Left renal pelvis (tissue), 4 donors: ENCODE data around the gene EHMT1. TPM values are rescaled to one million over a fixed set of nuclear protein-coding genes. Genes with fewer than 3 reads are reported as not detected.
"Not testable (repeated sequence)": the region's sequence is repeated elsewhere in the genome, so short reads cannot be mapped to it uniquely, and the experiment has no call there.

ENCODE experiments used
- DNase-seq, 4 donors: peaks; one replicate each; pipeline ENCODE4 v3.0.0-alpha.2; 2013; ENCODE audit warnings: low read depth in 4 of 4, low spot score in 3 of 4
- polyA plus RNA-seq, 4 donors: library from polyadenylated mRNA; unstranded; fragments of 120-200 nt; gene quantifications; one replicate each; pipeline ENCODE4 v1.2.1, GENCODE V29; 2013; ENCODE audit not compliant: insufficient read length in 4 of 4

The EHMT1 gene
- polyA plus RNA-seq, 4 donors, result 61.2 to 81.3 (median 72.9) TPM

DNA sequence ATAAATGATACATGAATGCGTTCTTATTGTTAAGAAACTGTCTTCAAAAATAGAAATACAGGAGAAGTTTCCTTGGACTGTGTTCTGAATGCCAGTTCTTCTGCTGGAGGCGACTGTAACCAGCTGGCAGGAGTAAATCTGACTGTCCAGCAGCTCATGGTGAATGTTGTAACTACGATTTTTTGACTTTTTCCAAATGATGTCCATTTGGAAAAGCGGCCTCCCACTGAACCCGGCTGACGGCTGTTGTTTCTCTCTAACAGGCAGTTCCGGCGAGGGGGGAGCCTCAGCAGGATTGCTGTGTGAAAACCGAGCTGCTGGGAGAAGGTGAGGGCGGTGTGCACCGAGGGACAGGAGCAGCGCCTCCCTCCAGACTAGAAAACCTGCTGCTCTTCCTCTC lies 91.9 kb downstream of the EHMT1 start:
- DNase-seq, result peak in 3 of 4 donors; percentile 33 to 44 (median 39)

DNA sequence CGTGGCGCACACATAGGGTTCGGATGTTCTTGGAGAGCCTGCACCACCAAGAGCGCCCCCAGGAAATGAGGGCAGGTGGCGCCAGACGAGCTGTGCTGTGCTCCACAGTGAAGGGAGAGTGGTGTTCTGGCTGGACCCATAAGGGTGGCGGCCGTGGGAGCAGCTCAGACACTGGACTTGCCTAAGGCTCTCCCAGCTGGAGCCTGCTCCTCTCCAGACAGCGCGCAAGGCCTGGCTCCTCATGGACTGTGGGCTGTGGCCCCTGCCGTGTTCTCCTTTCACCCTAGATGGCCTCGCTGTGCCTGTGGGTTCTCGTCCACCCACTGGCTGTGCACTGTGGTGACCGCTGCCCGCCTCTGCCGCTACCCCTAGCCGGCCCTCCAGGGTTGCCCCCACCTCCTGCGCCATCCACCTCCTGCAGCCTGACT lies 92.9 kb downstream of the EHMT1 start:
- no peak for DNase-seq

DNA sequence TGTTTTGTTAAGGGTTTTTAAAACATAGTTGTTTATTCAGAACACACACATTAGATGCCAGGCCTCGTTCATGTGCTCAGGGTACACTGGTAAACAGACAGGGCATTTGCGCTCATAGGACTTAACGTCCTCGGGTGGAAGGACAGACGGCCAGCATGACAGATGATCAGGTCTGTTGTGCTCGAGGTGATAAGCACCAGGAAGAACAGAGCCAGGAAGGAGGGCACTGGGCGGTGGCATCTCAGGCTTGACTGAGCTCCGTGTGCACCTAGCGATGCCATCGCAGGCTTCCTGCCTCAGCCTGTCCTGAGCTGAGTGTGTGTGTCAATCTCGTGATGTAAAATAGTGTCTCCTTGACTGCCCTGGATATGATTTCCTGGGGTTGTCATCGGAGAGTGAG lies 96.5 kb downstream of the EHMT1 start:
- DNase-seq, result no peak

DNA sequence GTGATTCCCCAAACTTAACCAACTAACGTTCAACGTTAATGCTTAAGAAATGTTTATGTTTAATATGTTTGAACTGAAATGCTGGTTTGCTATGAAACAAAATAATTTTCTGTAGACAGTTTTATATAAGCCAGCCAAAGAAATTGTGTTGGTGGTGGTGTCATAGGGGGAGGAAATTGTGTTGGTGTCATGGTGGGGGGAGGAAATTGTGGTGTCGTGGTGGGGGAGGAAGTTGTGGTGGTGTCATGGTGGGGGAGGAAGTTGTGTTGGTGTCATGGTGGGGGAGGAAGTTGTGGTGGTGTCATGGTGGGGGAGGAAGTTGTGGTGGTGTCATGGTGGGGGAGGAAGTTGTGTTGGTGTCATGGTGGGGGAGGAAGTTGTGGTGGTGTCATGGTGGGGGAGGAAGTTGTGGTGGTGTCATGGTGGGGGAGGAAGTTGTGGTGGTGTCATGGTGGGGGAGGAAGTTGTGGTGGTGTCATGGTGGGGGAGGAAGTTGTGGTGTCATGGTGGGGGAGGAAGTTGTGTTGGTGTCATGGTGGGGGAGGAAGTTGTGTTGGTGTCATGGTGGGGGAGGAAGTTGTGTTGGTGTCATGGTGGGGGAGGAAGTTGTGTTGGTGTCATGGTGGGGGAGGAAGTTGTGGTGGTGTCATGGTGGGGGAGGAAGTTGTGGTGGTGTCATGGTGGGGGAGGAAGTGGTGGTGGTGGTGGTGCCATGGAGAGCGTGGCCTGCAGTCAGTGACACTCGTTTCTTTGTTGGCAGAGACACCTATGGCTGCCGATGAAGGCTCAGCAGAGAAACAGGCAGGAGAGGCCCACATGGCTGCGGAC lies 97.3 kb downstream of the EHMT1 start:
- not testable (repeated sequence) for DNase-seq

DNA sequence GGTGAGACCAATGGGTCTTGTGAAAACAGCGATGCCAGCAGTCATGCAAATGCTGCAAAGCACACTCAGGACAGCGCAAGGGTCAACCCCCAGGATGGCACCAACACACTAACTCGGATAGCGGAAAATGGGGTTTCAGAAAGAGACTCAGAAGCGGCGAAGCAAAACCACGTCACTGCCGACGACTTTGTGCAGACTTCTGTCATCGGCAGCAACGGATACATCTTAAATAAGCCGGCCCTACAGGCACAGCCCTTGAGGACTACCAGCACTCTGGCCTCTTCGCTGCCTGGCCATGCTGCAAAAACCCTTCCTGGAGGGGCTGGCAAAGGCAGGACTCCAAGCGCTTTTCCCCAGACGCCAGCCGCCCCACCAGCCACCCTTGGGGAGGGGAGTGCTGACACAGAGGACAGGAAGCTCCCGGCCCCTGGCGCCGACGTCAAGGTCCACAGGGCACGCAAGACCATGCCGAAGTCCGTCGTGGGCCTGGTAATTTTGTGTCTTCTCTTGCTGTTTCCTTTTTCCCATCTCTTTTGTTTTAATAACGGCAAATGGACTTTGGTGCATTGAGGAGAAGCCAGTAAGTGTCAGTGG lies 98.0 kb downstream of the EHMT1 start:
- DNase-seq, result no peak

DNA sequence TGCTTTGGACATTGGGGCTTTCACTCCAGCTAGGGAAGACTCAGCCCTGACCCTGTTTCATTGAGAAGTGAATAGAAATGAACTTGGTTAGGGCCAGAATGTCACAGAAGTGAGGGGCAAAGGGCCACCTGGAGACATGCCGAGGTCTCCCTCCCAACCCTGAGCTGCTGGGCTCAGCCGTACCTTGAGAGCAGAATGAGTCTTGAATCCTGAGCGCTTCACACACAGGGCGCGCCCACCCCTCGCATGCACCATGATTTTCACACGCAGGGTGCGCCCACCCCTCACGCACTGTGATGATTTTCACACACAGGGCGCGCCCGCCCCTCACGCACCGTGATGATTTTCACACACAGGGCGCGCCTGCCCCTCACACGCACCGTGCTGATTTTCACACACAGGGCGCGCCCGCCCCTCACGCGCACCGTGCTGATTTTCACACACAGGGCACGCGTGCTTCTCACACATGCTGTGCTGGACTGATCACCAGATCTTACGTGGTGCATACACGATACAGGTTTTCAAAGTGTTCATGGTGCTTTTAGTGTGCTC lies 99.0 kb downstream of the EHMT1 start:
- no peak for DNase-seq

DNA sequence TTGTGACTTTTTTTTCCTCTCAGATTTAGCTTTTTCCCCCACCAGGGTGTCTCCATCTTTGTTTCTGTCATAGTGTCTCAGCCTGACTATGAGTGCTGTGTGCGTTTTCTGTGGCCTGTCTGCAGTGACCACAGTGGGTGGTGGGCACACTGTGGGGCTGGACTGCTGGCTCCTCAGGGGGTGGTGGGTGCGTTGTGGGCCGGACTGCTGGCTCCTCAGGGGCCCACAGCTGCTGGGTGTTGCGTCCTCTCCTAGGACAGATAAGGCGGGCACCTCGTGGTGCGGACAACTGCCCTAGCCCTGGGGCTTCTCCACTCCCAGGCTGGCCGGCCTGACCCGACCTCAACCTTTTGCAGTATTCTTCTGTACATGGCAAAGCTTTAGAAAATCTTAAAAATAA lies 100.4 kb downstream of the EHMT1 start:
- DNase-seq, result no peak

DNA sequence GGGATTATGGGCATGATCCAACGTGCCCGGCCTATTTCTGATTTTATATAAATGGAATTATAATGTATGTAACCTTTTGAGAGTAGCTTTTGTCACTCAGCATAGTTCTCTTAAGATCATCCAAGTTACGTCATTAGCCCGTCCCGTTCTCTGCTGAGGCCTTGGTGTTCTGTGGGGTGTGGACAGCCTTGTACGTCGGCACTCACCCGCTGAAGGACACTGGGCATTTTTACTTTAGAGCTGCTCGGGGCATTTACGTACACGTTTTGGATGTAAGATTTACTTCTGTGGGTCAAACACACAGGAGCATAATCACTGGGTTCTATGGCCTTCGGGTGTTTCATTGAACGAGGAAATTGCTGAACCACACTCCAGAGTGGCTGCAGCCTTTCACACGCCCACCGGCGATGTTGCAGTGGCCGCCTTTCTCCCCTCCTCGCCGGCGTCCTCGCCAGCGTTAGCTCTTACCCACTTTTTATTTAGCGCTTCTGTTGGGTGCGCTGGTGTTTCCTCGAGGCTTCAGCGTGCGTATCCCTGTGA lies 101.8 kb downstream of the EHMT1 start:
- no peak for DNase-seq

DNA sequence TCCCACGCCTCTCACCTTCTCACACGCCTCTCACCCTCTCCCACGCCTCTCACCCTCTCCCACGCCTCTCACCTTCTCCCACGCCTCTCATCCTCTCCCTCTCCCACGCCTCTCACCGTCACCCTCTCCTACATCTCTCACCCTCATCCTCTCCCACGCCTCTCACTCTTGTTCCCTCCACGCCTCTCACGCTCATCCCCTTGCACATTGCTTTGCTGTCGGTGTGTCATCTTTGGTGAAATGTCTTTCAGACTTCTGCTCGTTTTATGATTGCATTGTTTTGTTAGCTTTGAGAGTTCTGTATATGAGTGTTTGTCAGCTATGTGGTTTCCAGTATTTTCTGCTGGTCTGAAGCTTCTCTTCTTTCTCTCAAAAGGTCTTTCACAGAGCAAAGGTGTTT lies 102.7 kb downstream of the EHMT1 start:
- no peak for DNase-seq

DNA sequence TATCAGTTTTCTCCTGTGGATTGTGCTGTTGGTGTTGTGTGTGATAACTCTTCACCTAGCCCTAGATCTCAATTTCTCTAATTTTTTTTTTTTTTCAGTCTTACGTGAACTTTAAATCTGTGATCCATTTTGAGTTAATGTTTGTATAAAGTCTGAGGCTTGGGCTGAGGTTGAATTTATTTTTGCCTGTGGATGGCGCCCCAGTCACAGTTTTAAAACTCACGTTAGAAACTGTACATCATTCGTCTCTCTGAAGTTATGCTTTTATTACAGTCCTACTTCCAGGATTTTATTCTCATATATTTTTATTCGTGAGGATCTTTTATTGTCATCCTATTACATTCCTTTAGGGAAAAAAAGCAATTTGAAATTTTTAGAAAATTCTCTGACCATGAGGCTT lies 103.1 kb downstream of the EHMT1 start:
- DNase-seq, result no peak

DNA sequence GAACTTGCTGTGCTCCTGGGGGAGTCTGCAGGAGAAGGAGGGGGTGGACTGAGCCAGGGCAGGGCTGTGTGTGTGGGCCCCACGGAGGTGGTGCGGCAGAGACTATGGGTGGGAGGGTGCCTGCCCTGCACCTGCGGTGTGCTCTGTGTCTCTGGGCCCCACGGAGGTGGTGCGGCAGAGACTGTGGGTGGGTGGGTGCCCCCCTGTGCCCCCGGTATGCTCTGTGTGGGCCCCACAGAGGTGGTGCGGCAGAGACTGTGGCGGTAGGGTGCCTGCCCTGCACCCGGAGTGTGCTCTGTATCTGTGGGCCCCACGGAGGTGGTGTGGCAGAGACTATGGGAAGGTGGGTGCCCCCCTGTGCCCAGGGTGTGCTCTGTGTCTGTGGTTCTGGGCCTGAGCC lies 103.7 kb downstream of the EHMT1 start:
- DNase-seq, result no peak

DNA sequence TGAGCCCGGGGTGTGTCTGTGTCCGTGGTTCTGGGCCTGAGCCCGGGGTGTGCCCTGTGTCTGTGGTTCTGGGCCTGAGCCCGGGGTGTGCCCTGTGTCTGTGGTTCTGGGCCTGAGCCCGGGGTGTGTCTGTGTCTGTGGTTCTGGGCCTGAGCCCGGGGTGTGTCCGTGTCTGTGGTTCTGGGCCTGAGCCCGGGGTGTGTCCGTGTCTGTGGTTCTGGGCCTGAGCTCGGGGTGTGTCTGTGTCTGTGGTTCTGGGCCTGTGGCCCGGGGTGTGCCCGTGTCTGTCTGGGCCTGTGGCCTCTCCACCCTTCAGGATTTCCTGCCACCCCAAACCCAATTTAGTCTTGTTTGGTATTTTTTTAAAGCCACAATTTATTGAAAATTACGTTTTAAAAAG lies 104.6 kb downstream of the EHMT1 start:
- DNase-seq, result not testable (repeated sequence)

DNA sequence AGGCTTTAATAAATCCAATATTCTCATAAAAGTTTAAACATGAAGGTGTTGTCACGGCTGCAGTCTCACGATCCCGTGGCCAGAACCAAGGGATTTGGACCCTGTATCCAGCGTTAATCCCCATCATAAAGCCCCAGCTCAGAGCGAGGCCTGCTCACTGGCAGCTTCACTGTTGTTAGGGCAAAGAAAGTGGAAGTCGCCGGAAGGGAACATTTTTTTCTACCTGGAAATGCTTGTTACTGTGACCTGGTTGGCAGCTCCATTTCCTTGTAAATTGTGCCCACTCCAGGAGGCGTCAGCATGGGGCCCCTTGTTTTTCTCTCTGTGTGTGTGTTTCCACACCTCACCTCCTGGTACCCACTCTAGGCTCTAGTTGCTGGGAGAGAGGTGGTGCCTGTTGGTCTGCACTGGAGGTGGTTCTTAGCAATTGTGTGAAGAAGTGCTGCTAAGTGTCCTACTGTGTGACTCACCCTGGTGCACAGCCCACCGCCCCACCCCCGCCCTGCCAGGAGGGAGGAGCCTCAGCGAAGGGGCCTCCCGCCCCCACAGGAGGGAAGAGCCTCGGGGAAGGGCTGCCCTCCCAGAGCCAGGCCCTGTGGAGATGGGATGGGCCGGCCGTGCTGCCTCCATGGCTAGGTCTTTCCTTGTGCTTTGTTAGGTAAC lies 105.1 kb downstream of the EHMT1 start:
- no peak for DNase-seq

DNA sequence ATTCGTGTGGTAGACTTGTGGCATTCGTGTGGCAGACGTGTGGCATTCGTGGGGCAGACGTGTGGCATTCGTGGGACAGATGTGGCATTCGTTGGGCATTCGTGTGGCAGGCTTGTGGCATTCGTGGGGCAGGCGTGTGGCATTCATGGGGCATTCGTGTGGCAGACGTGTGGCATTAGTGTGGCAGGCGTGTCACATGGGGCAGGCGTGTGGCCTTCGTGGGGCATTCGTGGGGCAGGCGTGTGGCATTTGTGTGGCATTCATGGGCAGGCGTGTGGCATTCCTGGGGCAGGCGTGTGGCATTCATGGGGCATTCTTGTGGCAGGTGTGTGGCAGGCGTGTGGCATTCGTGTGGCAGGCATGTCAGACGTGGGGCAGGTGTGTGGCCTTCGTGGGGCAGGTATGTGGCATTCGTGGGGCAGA lies 106.0 kb downstream of the EHMT1 start:
- DNase-seq, result no peak

DNA sequence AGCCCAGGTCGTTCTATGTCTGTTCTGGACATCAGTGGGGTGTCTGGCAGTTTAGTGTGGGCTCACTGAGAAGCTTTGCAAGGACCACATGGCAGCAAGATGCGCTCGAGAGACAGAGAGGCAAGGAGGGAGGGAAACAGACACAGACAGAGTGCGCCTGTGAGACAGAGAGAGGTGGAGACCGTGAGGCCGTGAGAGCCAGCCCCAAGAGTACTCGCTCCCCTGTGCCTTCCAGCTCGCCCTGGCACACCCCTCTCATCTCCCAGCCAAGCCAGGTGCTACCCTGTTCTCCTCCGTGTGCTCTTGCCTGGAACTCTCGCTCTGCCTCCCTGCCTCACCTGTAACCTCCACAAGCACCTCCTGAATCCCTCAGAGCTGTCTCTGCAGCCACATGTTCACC lies 106.8 kb downstream of the EHMT1 start:
- no peak for DNase-seq

DNA sequence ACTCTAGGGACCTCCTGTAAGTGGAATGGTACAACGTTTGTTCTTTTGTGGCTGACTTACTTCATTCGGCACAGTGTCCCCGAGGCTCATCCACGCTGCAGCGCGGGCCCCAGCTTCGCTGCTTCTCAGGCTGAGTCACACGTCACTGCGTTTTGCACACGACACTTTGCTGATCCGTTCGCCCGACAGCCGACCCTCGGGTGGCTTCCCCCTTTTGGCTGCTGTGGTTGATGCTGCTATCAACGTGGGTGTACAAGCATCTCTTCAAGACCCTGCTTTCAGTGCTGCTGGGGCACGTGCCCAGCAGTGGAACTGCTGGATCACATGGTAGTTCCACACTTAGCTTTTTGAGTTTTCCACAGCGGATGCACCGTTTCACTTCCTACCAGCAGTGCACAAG lies 107.5 kb downstream of the EHMT1 start:
- not testable (repeated sequence) for DNase-seq

DNA sequence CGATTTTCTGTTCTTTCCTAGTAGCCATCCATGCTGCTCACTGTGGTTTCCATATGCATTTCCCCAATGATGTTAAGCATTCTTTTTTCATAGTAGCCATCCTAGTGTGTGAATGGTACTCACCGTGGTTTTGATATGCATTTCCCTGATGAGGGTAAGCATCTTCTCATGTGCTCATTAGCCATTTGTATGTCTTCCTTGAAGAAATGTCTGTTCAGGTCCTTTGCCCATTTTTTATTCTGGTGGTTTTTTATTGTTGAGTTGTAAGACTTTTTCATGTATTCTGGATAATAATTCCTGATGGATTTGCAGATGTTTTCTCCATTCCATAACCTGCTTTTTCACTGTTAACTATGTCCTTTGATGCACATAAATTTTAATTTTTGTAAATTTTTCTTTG lies 108.0 kb downstream of the EHMT1 start:
- no peak for DNase-seq

DNA sequence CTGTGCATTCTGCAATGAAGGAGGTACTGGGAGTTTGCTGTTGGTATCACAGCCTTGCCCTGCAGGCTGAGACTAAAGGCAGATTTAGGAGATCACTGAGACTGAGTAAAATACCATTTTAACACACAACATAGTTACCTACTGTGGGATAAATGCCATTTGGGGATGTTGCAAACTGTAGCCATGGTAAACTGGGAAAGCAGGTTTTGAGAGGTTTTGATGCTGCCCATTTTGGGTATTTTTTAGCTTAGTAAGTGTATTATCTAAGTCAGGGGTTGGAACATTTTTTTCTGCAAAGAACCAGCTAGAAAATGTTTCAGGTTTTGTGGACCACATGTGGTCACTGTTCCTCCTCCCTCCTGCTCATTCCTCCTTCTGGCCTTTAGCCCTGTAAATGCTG lies 108.9 kb downstream of the EHMT1 start:
- no peak for DNase-seq

DNA sequence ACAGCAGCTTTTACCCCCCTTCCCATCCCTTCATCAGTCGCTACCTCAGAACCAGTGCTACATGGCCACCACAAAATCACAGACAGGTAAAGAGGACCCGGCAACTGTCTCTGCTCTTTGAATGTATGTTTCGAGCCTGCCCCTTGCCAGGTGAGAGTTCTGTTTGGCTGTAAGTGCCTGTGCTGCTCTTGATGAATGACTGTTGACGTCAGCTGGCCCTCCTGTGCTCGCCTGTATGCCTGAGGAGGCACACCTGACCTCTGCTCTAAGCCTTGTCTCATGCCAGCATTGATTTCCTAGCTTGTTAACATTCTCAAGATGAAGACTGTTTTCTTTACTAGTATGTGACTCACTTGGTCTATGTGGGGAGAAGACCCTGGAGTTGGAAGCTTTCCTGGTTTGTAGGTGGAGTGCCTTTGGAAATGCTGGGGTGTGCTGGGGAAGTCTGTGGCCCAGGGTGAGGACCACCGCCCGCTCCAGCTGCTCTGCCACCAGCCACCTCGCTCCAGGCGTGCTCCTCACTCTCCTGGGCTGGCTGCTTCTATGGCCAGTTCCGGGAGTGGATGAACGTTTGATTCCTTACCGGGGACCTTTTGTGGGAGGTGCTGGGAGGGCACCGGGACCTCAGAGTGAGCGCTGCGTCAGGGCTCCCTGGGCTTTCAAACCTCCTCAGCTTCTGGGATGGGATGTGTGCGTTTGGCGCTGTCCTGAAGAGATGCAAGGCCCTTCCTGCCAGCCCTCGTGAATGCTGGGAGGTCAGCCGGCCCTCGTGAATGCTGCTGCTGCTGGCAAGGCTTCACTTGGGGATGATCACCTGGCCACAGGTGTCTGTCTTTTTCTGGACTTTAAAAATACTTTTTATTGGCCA lies 109.9 kb downstream of the EHMT1 start:
- DNase-seq, result no peak

DNA sequence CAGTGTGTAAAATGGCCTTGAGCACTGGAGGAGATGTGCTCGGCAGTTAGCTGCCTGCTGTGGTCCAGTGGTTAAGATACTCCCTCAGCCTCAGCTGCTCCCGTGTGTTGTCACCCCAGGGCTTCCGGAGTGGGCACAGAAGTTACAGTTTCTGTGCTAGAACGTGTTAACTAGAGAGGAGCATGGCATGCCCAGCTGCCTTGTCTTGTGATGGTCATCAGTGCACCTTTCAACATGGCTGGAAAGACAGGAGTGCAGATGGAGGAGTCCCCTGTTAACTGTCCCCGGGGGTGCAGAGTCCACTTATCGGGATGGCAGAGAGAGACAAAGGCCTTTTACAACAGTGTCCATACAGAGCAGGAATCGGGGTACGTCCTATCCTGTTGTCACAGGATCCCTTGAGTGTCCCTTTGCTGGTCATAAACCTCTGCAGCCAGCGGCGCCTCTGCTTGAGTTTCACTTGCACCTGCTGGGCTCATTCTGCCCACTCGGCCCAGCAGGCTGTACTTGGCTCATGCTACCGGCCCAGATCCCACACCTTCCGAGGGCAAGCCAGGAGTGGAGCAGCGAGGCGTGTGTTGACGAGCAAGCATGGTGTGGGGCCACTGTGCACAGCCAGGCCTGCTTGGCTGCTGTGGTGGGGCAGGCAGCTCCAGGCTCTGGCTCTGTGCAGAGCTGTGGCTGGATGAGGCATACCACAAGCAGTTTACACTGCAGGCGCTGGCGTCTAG lies 112.6 kb downstream of the EHMT1 start:
- DNase-seq, result no peak
